SK-N-SH (cell line): ENCODE measurements around the gene CASP5. TPM values are rescaled to one million over a fixed set of nuclear protein-coding genes. Genes with fewer than 3 reads are reported as not detected.

ENCODE experiments used
- CTCF ChIA-PET: fragments of 300-600, 350-600 bp; formaldehyde crosslinking; extraction: SDS; loops from one replicate; lab custom pipeline; 2021; lab: Yijun Ruan, JAX
- POLR2A ChIA-PET: fragments of 350-600 bp; sonication (Branson Sonifier 250); formaldehyde crosslinking; extraction: SDS; loops from one replicate; lab custom pipeline; 2020; ENCODE audit warnings: antibody characterized with exemption, inconsistent platforms; lab: Yijun Ruan, JAX
- DNase-seq: peaks from one replicate; pipeline ENCODE4 v3.0.0; 2012
- H2AFZ ChIP-seq: fragments of 200-600 bp; sonication (generic); 2 replicates; pipeline ENCODE4 v1.8.1; 2016; ENCODE audit warnings: antibody characterized with exemption, mild to moderate bottlenecking, low read depth
- H3F3A ChIP-seq: fragments of 200-600 bp; sonication (generic); replicated peaks from 2 replicates; pipeline ENCODE3; 2016; ENCODE audit warnings: antibody characterized with exemption, mild to moderate bottlenecking; ENCODE audit not compliant: insufficient read depth
- H3K27ac ChIP-seq, 2 experiments: fragments of 200-500 bp in 1 of 2; fragments of 200-600 bp in 1 of 2; sonication (Bioruptor generic) in 1 of 2; sonication (generic), shearing (Covaris generic) in 1 of 2; 2 replicates each; pipeline versions ENCODE4 v1.5.1 to v1.6.1; 2014 to 2016; ENCODE audit warnings: low read depth in 2 of 2, inconsistent platforms in 1 of 2, low read length in 1 of 2, mild to moderate bottlenecking in 1 of 2, mixed read lengths in 1 of 2
- H3K27me3 ChIP-seq: fragments of 200-600 bp; sonication (generic), shearing (Covaris generic); 2 replicates; pipeline ENCODE4 v1.6.1; 2016; ENCODE audit warnings: mixed run types; ENCODE audit not compliant: insufficient read depth
- H3K36me3 ChIP-seq, 2 experiments: fragments of 200-500 bp in 1 of 2; fragments of 200-600 bp in 1 of 2; sonication (Bioruptor generic) in 1 of 2; sonication (generic) in 1 of 2; replicated peaks in 1 of 2; 2 replicates each; pipeline versions ENCODE3 to v1.5.1; 2014 to 2016; ENCODE audit warnings: low read length in 1 of 2, mild to moderate bottlenecking in 1 of 2; ENCODE audit not compliant: insufficient read depth in 2 of 2, control insufficient read depth in 1 of 2
- H3K4me1 ChIP-seq, 2 experiments: fragments of 200-500 bp in 1 of 2; fragments of 200-600 bp in 1 of 2; sonication (Bioruptor generic) in 1 of 2; sonication (generic), shearing (Covaris generic) in 1 of 2; 2 replicates each; pipeline versions ENCODE4 v1.5.1 to v1.6.1; 2014 to 2016; ENCODE audit warnings: low read depth in 1 of 2, low read length in 1 of 2, mixed run types in 1 of 2; ENCODE audit not compliant: insufficient read depth in 2 of 2, control insufficient read depth in 1 of 2
- H3K4me2 ChIP-seq: fragments of 200-600 bp; sonication (generic), shearing (Covaris generic); 2 replicates; pipeline ENCODE4 v1.6.1; 2017; ENCODE audit warnings: mixed run types
- H3K4me3 ChIP-seq, 2 experiments: fragments of 200-500 bp in 1 of 2; fragments of 200-600 bp in 1 of 2; sonication (Bioruptor generic) in 1 of 2; sonication (generic), shearing (Covaris generic) in 1 of 2; 2 replicates each; pipeline versions ENCODE4 v1.5.1 to v1.8.1; 2014 to 2016; ENCODE audit warnings: low read depth in 2 of 2, inconsistent platforms in 1 of 2, low read length in 1 of 2, mild to moderate bottlenecking in 1 of 2, mixed read lengths in 1 of 2, moderate library complexity in 1 of 2
- H3K79me2 ChIP-seq: fragments of 200-600 bp; sonication (generic); 2 replicates; pipeline ENCODE4 v1.8.1; 2017; ENCODE audit warnings: mild to moderate bottlenecking; ENCODE audit not compliant: insufficient read depth
- H3K9ac ChIP-seq: fragments of 200-600 bp; sonication (generic); 2 replicates; pipeline ENCODE4 v1.6.1; 2017; ENCODE audit warnings: mixed run types
- H3K9me2 ChIP-seq: fragments of 200-600 bp; sonication (generic); 2 replicates; pipeline ENCODE4 v1.6.1; 2017; ENCODE audit warnings: mixed run types
- H3K9me3 ChIP-seq: fragments of 200-600 bp; sonication (generic); 2 replicates; pipeline ENCODE4 v1.6.1; 2017; ENCODE audit warnings: mixed run types, mild to moderate bottlenecking, moderate library complexity
- H4K20me1 ChIP-seq: fragments of 200-600 bp; sonication (generic); 2 replicates; pipeline ENCODE4 v1.6.1; 2017; ENCODE audit warnings: mild to moderate bottlenecking, mixed run types; ENCODE audit not compliant: insufficient read depth
- CHD2 ChIP-seq: fragments of 150-350 bp; IDR thresholded peaks from 2 replicates; pipeline ENCODE4 v1.6.1; 2018; ENCODE audit warnings: low read length; ENCODE audit not compliant: partially characterized antibody
- ELF1 ChIP-seq: IDR thresholded peaks from 2 replicates; pipeline ENCODE4 v1.4.0; 2012
- EZH2phosphoT487 ChIP-seq: fragments of 200-600 bp; sonication (generic); IDR thresholded peaks from 2 replicates; pipeline ENCODE4 v1.6.1; 2017; ENCODE audit warnings: low read depth, mixed run types, mild to moderate bottlenecking, antibody characterized with exemption, moderate library complexity, borderline replicate concordance
- FOXJ3 ChIP-seq: sonication (generic); formaldehyde crosslinking; IDR thresholded peaks from 2 replicates; pipeline ENCODE4 v1.5.1; 2020; ENCODE audit warnings: mild to moderate bottlenecking, missing genetic modification reagents
- GABPA ChIP-seq: IDR thresholded peaks from 2 replicates; pipeline ENCODE4 v1.4.0; 2012; ENCODE audit warnings: low read depth, mild to moderate bottlenecking
- GATA2 ChIP-seq: sonication (generic); formaldehyde crosslinking; IDR thresholded peaks from 2 replicates; pipeline ENCODE4 v1.5.0; 2020; ENCODE audit warnings: mild to moderate bottlenecking, missing genetic modification reagents
- JUND ChIP-seq: IDR thresholded peaks from 2 replicates; pipeline ENCODE4 v1.4.0; 2012
- MXI1 ChIP-seq: IDR thresholded peaks from 2 replicates; pipeline ENCODE4 v1.6.1; 2012; ENCODE audit warnings: mild to moderate bottlenecking, low read depth, low read length, improper control_type of control experiment
- NFIC ChIP-seq: IDR thresholded peaks from 2 replicates; pipeline ENCODE4 v1.4.0; 2012; ENCODE audit warnings: borderline replicate concordance
- RCOR1 ChIP-seq: fragments of 150-350 bp; IDR thresholded peaks from 2 replicates; pipeline ENCODE4 v1.6.1; 2017; ENCODE audit warnings: antibody characterized with exemption, low read length
- RFX5 ChIP-seq: IDR thresholded peaks from 2 replicates; pipeline ENCODE4 v1.6.1; 2012; ENCODE audit warnings: mild to moderate bottlenecking, improper control_type of control experiment, low read length
- RXRA ChIP-seq: IDR thresholded peaks from 2 replicates; pipeline ENCODE4 v1.4.0; 2012; ENCODE audit warnings: low read depth, mild to moderate bottlenecking, borderline replicate concordance
- SIN3A ChIP-seq: IDR thresholded peaks from 2 replicates; pipeline ENCODE4 v1.6.1; 2012; ENCODE audit warnings: low read depth, mild to moderate bottlenecking, low read length, moderate library complexity, borderline replicate concordance
- TCF12 ChIP-seq: IDR thresholded peaks from 2 replicates; pipeline ENCODE4 v1.4.0; 2012
- USF1 ChIP-seq: IDR thresholded peaks from 2 replicates; pipeline ENCODE4 v1.4.0; 2012; ENCODE audit warnings: low read depth, borderline replicate concordance
- USF2 ChIP-seq: fragments of 150-350 bp; IDR thresholded peaks from 2 replicates; pipeline ENCODE4 v1.6.1; 2017; ENCODE audit warnings: antibody characterized with exemption, low read length, low read depth, borderline replicate concordance
- YY1 ChIP-seq: IDR thresholded peaks from 2 replicates; pipeline ENCODE4 v1.4.0; 2012; ENCODE audit warnings: low read depth, mild to moderate bottlenecking
- ZBTB33 ChIP-seq: IDR thresholded peaks from 2 replicates; pipeline ENCODE4 v1.4.0; 2012; ENCODE audit warnings: low read depth, borderline replicate concordance
- WGBS: methylation state at CpG from one replicate; pipeline ENCODE4 v1.1.6; 2017; ENCODE audit warnings: low lambda C conversion rate; 5-methylcytosine and 5-hydroxymethylcytosine counted together
- polyA plus RNA-seq, 3 experiments: library from polyadenylated mRNA; depleted of rRNA; stranded (reverse); fragments of >200 nt; gene quantifications; 2 replicates each; pipeline ENCODE4 v1.2.3, GENCODE V29; 2012
- TF ChIP-seq, protein P1 (sequence below): IDR thresholded peaks from 2 replicates; pipeline ENCODE4; 2012

CASP5 gene
- polyA plus RNA-seq, 1 of the 3 experiments (the other 2 are of a cell fraction) = not detected

DNA sequence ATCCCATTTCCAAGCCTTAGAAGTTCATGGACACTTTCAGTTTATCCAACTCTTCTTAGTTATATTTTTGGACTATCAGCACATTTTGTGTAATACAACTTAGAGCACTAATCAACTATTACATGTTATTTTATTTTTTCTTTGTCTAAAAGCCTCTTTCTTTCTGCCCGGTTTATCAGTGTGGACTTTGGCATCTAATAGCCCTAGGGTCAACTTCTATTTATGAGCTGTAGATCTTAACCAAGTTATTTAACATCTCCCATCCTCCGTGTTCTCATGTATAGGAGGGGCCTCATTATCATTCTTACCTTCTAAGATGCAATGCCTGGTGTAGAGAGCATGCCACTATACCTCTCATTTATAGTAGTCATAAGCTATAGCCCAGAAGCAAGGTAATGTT is 17.7 kb upstream of the CASP5 start:
- Histone ChIP-seq H3K27me3 (no peaks in the 10 kb centered on the region), H2AFZ (no peak overlapping the region), H3K79me2 (no peaks in the 10 kb centered on the region), H3K9ac (no peak overlapping the region), H3K4me1 (no peaks in the 10 kb centered on the region), H3K27ac (no peak overlapping the region), H3K4me2 (no peak overlapping the region), H3K36me3 (no peaks in the 10 kb centered on the region), H3K9me3 (no peaks in the 10 kb centered on the region), H3K4me3 (no peak overlapping the region), H3F3A (no peaks in the 10 kb centered on the region), H3K9me2 (no peaks in the 10 kb centered on the region), H4K20me1 (no peaks in the 10 kb centered on the region)
- TF ChIP-seq USF1 = no peak
- no peak for TF ChIP-seq RCOR1
- TF ChIP-seq GATA2 (CRISPR knock-in tag) = no peak
- no peak for TF ChIP-seq CHD2
- TF ChIP-seq RXRA = no peak
- no peak for TF ChIP-seq RFX5
- no peak for TF ChIP-seq YY1
- TF ChIP-seq GABPA = no peak
- TF ChIP-seq EZH2phosphoT487 = no peak
- no peak for TF ChIP-seq FOXJ3 (CRISPR knock-in tag)
- TF ChIP-seq USF2 = no peak
- TF ChIP-seq, protein P1, sequence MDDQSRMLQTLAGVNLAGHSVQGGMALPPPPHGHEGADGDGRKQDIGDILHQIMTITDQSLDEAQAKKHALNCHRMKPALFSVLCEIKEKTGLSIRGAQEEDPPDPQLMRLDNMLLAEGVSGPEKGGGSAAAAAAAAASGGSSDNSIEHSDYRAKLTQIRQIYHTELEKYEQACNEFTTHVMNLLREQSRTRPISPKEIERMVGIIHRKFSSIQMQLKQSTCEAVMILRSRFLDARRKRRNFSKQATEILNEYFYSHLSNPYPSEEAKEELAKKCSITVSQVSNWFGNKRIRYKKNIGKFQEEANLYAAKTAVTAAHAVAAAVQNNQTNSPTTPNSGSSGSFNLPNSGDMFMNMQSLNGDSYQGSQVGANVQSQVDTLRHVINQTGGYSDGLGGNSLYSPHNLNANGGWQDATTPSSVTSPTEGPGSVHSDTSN = no peak
- TF ChIP-seq MXI1 = no peak
- no peak for TF ChIP-seq JUND
- TF ChIP-seq SIN3A = no peak
- TF ChIP-seq NFIC = no peak
- no peak for TF ChIP-seq ELF1
- no peak for TF ChIP-seq TCF12
- no peak for TF ChIP-seq ZBTB33
- ChIA-PET CTCF (no interaction called here), POLR2A (no interaction called here)
- no peak for DNase-seq
- 41% methylated on average over 2 of the region's 2 CpGs for WGBS
